Esophagus (tissue), 2 donors: ENCODE measurements around the gene HCFC1R1. TPM values are rescaled to one million over a fixed set of nuclear protein-coding genes. Genes with fewer than 3 reads are reported as not detected.

Experiments
- H3K27ac ChIP-seq, 2 donors: one replicate each; pipeline ENCODE4 v1.5.1; 2013; ENCODE audit warnings: low read depth in 2 of 2, mild to moderate bottlenecking in 2 of 2, inconsistent platforms in 1 of 2, low read length in 1 of 2, moderate library complexity in 1 of 2
- H3K27me3 ChIP-seq, 2 donors: one replicate each; pipeline ENCODE4 v1.6.1; 2013; ENCODE audit warnings: low read length in 2 of 2, control low read depth in 1 of 2, mild to moderate bottlenecking in 1 of 2; ENCODE audit not compliant: insufficient read depth in 2 of 2, control insufficient read depth in 1 of 2
- H3K36me3 ChIP-seq, 2 donors: one replicate each; pipeline ENCODE4 v1.6.1; 2013; ENCODE audit warnings: low read length in 1 of 2; ENCODE audit not compliant: control insufficient read depth in 2 of 2, insufficient read depth in 2 of 2
- H3K4me1 ChIP-seq, 2 donors: one replicate each; pipeline ENCODE4 v1.6.1; 2013; ENCODE audit warnings: low read length in 1 of 2; ENCODE audit not compliant: control insufficient read depth in 2 of 2, insufficient read depth in 2 of 2
- H3K4me3 ChIP-seq, 2 donors: one replicate each; pipeline ENCODE4 v1.5.1; 2013; ENCODE audit warnings: low read length in 2 of 2, mild to moderate bottlenecking in 2 of 2, low read depth in 1 of 2, moderate library complexity in 1 of 2
- H3K9me3 ChIP-seq, 2 donors: one replicate each; pipeline ENCODE4 v1.6.1; 2013; ENCODE audit warnings: mild to moderate bottlenecking in 2 of 2, low read depth in 1 of 2, low read length in 1 of 2, moderate library complexity in 1 of 2; ENCODE audit not compliant: control insufficient read depth in 2 of 2, insufficient read depth in 1 of 2
- WGBS, 2 donors: extraction: QIAGEN DNeasy Blood & Tissue Kit; methylation state at CpG; one replicate each; pipeline ENCODE4 v1.1.7; 2013; 5-methylcytosine and 5-hydroxymethylcytosine counted together
- polyA plus RNA-seq, 2 donors: library from polyadenylated mRNA; stranded (reverse); fragments of 200-250 nt; gene quantifications; one replicate each; pipeline ENCODE4 v1.2.3, GENCODE V29; 2013
- donor health status: healthy with polysubstance abuse.
- donor health status: Bipolar disorder and iron deficiency.

HCFC1R1 gene
- polyA plus RNA-seq, 2 donors = 58.8 to 73.6 TPM

GRCh38 chr16:2974319-2975056 is 49.3 kb downstream of the HCFC1R1 start:
- Histone ChIP-seq H3K36me3 (peaks cover 0 to 4% of the 10 kb centered on the region in 2 donors), H3K9me3 (no peaks in the 10 kb centered on the region), H3K4me1 (peaks cover 3 to 10% of the 10 kb centered on the region in 2 donors), H3K4me3 (no peak overlapping the region), H3K27ac (no peak overlapping the region), H3K27me3 (no peaks in the 10 kb centered on the region)
- 86 to 89% methylated on average over 15 of the region's 15 CpGs for WGBS, 2 donors

- peaks cover 0 to 4% of the 10 kb centered on the region in 2 donors for H3K36me3 ChIP-seq
- 75 to 80% methylated on average over 17 of the region's 17 CpGs for WGBS, 2 donors
- no peaks in the 10 kb centered on the region for H3K27me3 ChIP-seq
These were observed 50.0 kb downstream of the HCFC1R1 start for GRCh38 chr16:2973605-2974318.

GRCh38 chr16:2973093-2973492 is 50.6 kb downstream of the HCFC1R1 start:
- 66 to 74% methylated on average over 5 of the region's 5 CpGs for WGBS, 2 donors
- Histone ChIP-seq H3K4me3 (no peak overlapping the region), H3K36me3 (peaks cover 0 to 4% of the 10 kb centered on the region in 2 donors)

More at GRCh38 chr16:2973605-2974318, 50.0 kb downstream of the HCFC1R1 start:
- no peak overlapping the region for H3K4me3 ChIP-seq
- H3K9me3 ChIP-seq = no peaks in the 10 kb centered on the region
- H3K4me1 ChIP-seq = peaks cover 4 to 9% of the 10 kb centered on the region in 2 donors
- no peak overlapping the region for H3K27ac ChIP-seq

More at GRCh38 chr16:2973093-2973492, 50.6 kb downstream of the HCFC1R1 start:
- H3K27me3 ChIP-seq = no peaks in the 10 kb centered on the region
- H3K9me3 ChIP-seq = no peaks in the 10 kb centered on the region
- peaks cover 4 to 13% of the 10 kb centered on the region in 2 donors for H3K4me1 ChIP-seq
- no peak overlapping the region for H3K27ac ChIP-seq

Other genes with a start within 250 kb of the HCFC1R1 start
- gene ELOB, start 246.7 kb downstream of the HCFC1R1 start, polyA plus RNA-seq = 100 to 1,000 TPM; 361 to 887 TPM
- gene PRSS33, start 236.4 kb downstream of the HCFC1R1 start, polyA plus RNA-seq = not detected
- not detected for gene PRSS41, start 225.5 kb downstream of the HCFC1R1 start, polyA plus RNA-seq
- gene PRSS21, start 206.7 kb downstream of the HCFC1R1 start, polyA plus RNA-seq = 1 to 10 TPM in 1 of 2 donors, under 1 TPM in 1; 0.86 to 1.8 TPM
- gene ZG16B, start 193.6 kb downstream of the HCFC1R1 start, polyA plus RNA-seq = 1 to 10 TPM in 1 of 2 donors, under 1 TPM in 1; 0.77 to 1.1 TPM
- gene PRSS22, start 165.8 kb downstream of the HCFC1R1 start, polyA plus RNA-seq = 100 to 1,000 TPM; 109 to 281 TPM
- gene FLYWCH2, start 140.7 kb downstream of the HCFC1R1 start, polyA plus RNA-seq = 10 to 100 TPM; 23.9 to 30.9 TPM
- gene FLYWCH1, start 112.0 kb downstream of the HCFC1R1 start, polyA plus RNA-seq = 10 to 100 TPM; 12.9 to 20.2 TPM
- 1 to 10 TPM; 1.6 to 1.8 TPM for gene KREMEN2, start 59.7 kb downstream of the HCFC1R1 start, polyA plus RNA-seq
- gene PAQR4, start 54.6 kb downstream of the HCFC1R1 start, polyA plus RNA-seq = 10 to 100 TPM in 1 of 2 donors, 1 to 10 TPM in 1; 9.6 to 18.8 TPM
- 10 to 100 TPM; 20.7 to 22.3 TPM for gene PKMYT1, start 43.5 kb downstream of the HCFC1R1 start, polyA plus RNA-seq
- under 1 TPM in 1 of 2 donors, not detected in 1; 0.02 TPM for gene CLDN9, start 11.0 kb downstream of the HCFC1R1 start, polyA plus RNA-seq
- gene CLDN6, start 5.8 kb downstream of the HCFC1R1 start, polyA plus RNA-seq = under 1 TPM in 1 of 2 donors, not detected in 1; 0.06 TPM
- 10 to 100 TPM; 16.6 to 21.1 TPM for gene TNFRSF12A, start 3.6 kb downstream of the HCFC1R1 start, polyA plus RNA-seq
- gene THOC6, start 93 bp upstream of the HCFC1R1 start, polyA plus RNA-seq = 10 to 100 TPM; 24.3 to 37.2 TPM
- gene BICDL2, start 13.0 kb upstream of the HCFC1R1 start, polyA plus RNA-seq = 100 to 1,000 TPM; 144 to 149 TPM
- 1 to 10 TPM in 1 of 2 donors, under 1 TPM in 1; 0.51 to 2.6 TPM for gene MMP25, start 22.6 kb upstream of the HCFC1R1 start, polyA plus RNA-seq
- gene IL32, start 41.7 kb upstream of the HCFC1R1 start, polyA plus RNA-seq = 10 to 100 TPM; 16.5 to 19.0 TPM
- not detected for gene ZSCAN10, start 75.4 kb upstream of the HCFC1R1 start, polyA plus RNA-seq
- gene ZNF205, start 88.6 kb upstream of the HCFC1R1 start, polyA plus RNA-seq = 10 to 100 TPM in 1 of 2 donors, 1 to 10 TPM in 1; 8.4 to 18.0 TPM
- gene ZNF213, start 111.1 kb upstream of the HCFC1R1 start, polyA plus RNA-seq = 1 to 10 TPM; 6.5 to 9.4 TPM
- not detected for gene OR1F1, start 164.3 kb upstream of the HCFC1R1 start, polyA plus RNA-seq
- 1 to 10 TPM; 2.6 to 2.8 TPM for gene ZNF200, start 211.2 kb upstream of the HCFC1R1 start, polyA plus RNA-seq
- under 1 TPM; 0.07 to 0.14 TPM for gene MEFV, start 232.7 kb upstream of the HCFC1R1 start, polyA plus RNA-seq